Hematopoietic multipotent progenitor cell treated with erythropoietin and hydrocortisone succinate and interleukin-3 and kit ligand, for 4 days (in vitro differentiated cells): ENCODE results near the gene DEF6.

Experiments
- DNase-seq: peaks from one replicate; pipeline ENCODE4 v3.0.0-alpha.2; 2015

Gene DEF6

GRCh38 chr6:35297601-35298481 lies at the start of gene DEF6:
DEF6 (plus strand) TSS chr6:35297818; CDS start chr6:35297857, 39 bp downstream.
- peak; percentile 96 for DNase-seq

- DNase-seq, result no peak
Measured at GRCh38 chr6:35248300-35248699, 49.3 kb upstream of the DEF6 start.

GRCh38 chr6:35248965-35249364 lies 48.7 kb upstream of the DEF6 start:
- no peak for DNase-seq

GRCh38 chr6:35251949-35252348 lies 45.7 kb upstream of the DEF6 start:
- no peak for DNase-seq

- no peak for DNase-seq
Measured at GRCh38 chr6:35253249-35253648, 44.4 kb upstream of the DEF6 start.

- no peak for DNase-seq
Measured at GRCh38 chr6:35258336-35258735, 39.3 kb upstream of the DEF6 start.

- DNase-seq, result peak; percentile 72
Measured at GRCh38 chr6:35258858-35259193, 38.8 kb upstream of the DEF6 start.

GRCh38 chr6:35259194-35259947 lies 38.2 kb upstream of the DEF6 start, which contains the start of gene ZNF76:
ZNF76 (plus strand) TSS chr6:35259735; CDS start chr6:35281152, 21,417 bp downstream.
- peak; percentile 98 for DNase-seq

- DNase-seq, result peak; percentile 89
Measured at GRCh38 chr6:35259948-35260590, 37.5 kb upstream of the DEF6 start.

- DNase-seq, result no peak
Measured at GRCh38 chr6:35260591-35261570, 36.7 kb upstream of the DEF6 start.

GRCh38 chr6:35262596-35262995 lies 35.0 kb upstream of the DEF6 start:
- no peak for DNase-seq

GRCh38 chr6:35264550-35265274 lies 32.9 kb upstream of the DEF6 start:
- no peak for DNase-seq

GRCh38 chr6:35265523-35265922 lies 32.1 kb upstream of the DEF6 start:
- no peak for DNase-seq

- no peak for DNase-seq
Measured at GRCh38 chr6:35267446-35267845, 30.2 kb upstream of the DEF6 start.

GRCh38 chr6:35267897-35268296 lies 29.7 kb upstream of the DEF6 start:
- DNase-seq, result no peak

- DNase-seq, result no peak
Measured at GRCh38 chr6:35272005-35272404, 25.6 kb upstream of the DEF6 start.

- DNase-seq, result no peak
Measured at GRCh38 chr6:35273822-35274559, 23.6 kb upstream of the DEF6 start.

GRCh38 chr6:35275744-35276260 lies 21.8 kb upstream of the DEF6 start:
- DNase-seq, result no peak

GRCh38 chr6:35278708-35279107 lies 18.9 kb upstream of the DEF6 start:
- no peak for DNase-seq

- no peak for DNase-seq
Measured at GRCh38 chr6:35280903-35281302, 16.7 kb upstream of the DEF6 start.

- DNase-seq, result no peak
Measured at GRCh38 chr6:35282472-35282871, 15.1 kb upstream of the DEF6 start.
